Effector memory CD8-positive, alpha-beta T cell (primary cell): ENCODE measurements around the gene TMEM237.
"Not testable (repeated sequence)": the region's sequence is repeated elsewhere in the genome, so short reads cannot be mapped to it uniquely, and the experiment has no call there.

Experiments
- ATAC-seq: fragments of 150-1000 bp; cut with Tn5 transposase; replicated peaks from 2 replicates; pipeline ENCODE4 v1.10.0; 2021; ENCODE audit warnings: mild to moderate bottlenecking, moderate library complexity
- DNase-seq, 3 experiments: peaks; one replicate each; pipeline ENCODE4 v3.0.0; 2021
- H3K27ac Mint-ChIP-seq, 2 donors: one replicate each; pipeline ENCODE4 v1.8.0; 2022; ENCODE audit warnings: mild to moderate bottlenecking in 2 of 2, mixed read lengths in 2 of 2, moderate library complexity in 2 of 2
- H3K27me3 Mint-ChIP-seq, 2 donors: one replicate each; pipeline ENCODE4 v1.8.0; 2022; ENCODE audit warnings: mixed read lengths in 2 of 2
- H3K36me3 Mint-ChIP-seq: one replicate; pipeline ENCODE4 v1.8.0; 2022; ENCODE audit warnings: mild to moderate bottlenecking, moderate library complexity, mixed read lengths; ENCODE audit not compliant: insufficient read depth
- H3K4me1 Mint-ChIP-seq, 2 donors: one replicate each; pipeline ENCODE4 v1.8.0; 2022; ENCODE audit warnings: low read depth in 2 of 2, mixed read lengths in 2 of 2
- H3K4me3 Mint-ChIP-seq, 2 donors: one replicate each; pipeline ENCODE4 v1.8.0; 2022; ENCODE audit warnings: mild to moderate bottlenecking in 2 of 2, mixed read lengths in 2 of 2, moderate library complexity in 2 of 2
- H3K9me3 Mint-ChIP-seq, 2 donors: one replicate each; pipeline ENCODE4 v1.8.0; 2022; ENCODE audit warnings: mixed read lengths in 2 of 2
- total RNA-seq, 9 experiments: gene quantifications; one replicate each; lab custom pipeline; 2026; lab: John Stamatoyannopoulos, UW

The TMEM237 gene, protein sequence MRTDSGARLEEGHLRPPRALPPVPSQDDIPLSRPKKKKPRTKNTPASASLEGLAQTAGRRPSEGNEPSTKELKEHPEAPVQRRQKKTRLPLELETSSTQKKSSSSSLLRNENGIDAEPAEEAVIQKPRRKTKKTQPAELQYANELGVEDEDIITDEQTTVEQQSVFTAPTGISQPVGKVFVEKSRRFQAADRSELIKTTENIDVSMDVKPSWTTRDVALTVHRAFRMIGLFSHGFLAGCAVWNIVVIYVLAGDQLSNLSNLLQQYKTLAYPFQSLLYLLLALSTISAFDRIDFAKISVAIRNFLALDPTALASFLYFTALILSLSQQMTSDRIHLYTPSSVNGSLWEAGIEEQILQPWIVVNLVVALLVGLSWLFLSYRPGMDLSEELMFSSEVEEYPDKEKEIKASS
- total RNA-seq: 4.7 to 11.2 (median 8.1) reads per million in 9 experiments

- Mint-ChIP-seq H3K27ac (peak within 1 kb of the TSS; percentile 97), H3K27me3 (no peaks in the 10 kb centered on the region)
These were observed at the start of gene TMEM237 for GRCh38 chr2:201643216-201643890. Gene TMEM237, minus strand, starts transcription at chr2:201643503. Its CDS starts 103 bp downstream, at chr2:201643400.

DNA sequence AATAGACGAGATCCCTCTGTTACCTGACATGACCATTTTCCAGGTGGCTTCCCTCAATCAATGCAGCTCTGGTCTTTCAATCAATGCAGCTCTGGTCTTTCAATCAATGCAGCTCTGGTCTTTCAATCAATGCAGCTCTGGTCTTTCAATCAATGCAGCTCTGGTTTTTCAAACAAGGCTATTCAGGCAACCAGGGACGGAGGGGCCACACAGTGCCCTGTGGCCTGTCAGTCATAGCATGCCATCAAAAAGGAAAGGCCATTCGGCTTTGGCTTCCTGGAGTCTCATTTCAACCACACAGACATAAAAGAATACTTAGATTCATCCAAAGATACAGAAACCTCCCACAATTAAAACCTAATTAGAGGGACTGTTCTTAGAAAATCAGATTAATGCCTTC lies 41.9 kb upstream of the TMEM237 start:
- peaks cover 35 to 54% of the 10 kb centered on the region in 2 donors for H3K27me3 Mint-ChIP-seq

More at GRCh38 chr2:201643216-201643890, at the start of gene TMEM237:
- Mint-ChIP-seq H3K36me3 (peaks cover 14% of the 10 kb centered on the region), H3K4me1 (peaks cover 6 to 8% of the 10 kb centered on the region in 2 donors), H3K9me3 (no peaks in the 10 kb centered on the region), H3K4me3 (peak within 1 kb of the TSS; percentile 94)
- DNase-seq: peak in 1 of 3 experiments; percentile 32
- ATAC-seq: peak; percentile 45

GRCh38 chr2:201680743-201681142 lies 37.4 kb upstream of the TMEM237 start:
- no peak for ATAC-seq
- Mint-ChIP-seq H3K27me3 (peaks cover 26 to 36% of the 10 kb centered on the region in 2 donors), H3K27ac (no peak overlapping the region), H3K36me3 (no peaks in the 10 kb centered on the region), H3K4me1 (peaks cover 0 to 4% of the 10 kb centered on the region in 2 donors), H3K9me3 (no peaks in the 10 kb centered on the region), H3K4me3 (no peak overlapping the region)
- DNase-seq: no peak

More for the DNA sequence above, 41.9 kb upstream of the TMEM237 start:
- Mint-ChIP-seq H3K4me1 (peaks cover 0 to 4% of the 10 kb centered on the region in 2 donors), H3K36me3 (no peaks in the 10 kb centered on the region), H3K27ac (no peak overlapping the region), H3K4me3 (no peak overlapping the region), H3K9me3 (no peaks in the 10 kb centered on the region)
- ATAC-seq (no peak), DNase-seq (no peak)

DNA sequence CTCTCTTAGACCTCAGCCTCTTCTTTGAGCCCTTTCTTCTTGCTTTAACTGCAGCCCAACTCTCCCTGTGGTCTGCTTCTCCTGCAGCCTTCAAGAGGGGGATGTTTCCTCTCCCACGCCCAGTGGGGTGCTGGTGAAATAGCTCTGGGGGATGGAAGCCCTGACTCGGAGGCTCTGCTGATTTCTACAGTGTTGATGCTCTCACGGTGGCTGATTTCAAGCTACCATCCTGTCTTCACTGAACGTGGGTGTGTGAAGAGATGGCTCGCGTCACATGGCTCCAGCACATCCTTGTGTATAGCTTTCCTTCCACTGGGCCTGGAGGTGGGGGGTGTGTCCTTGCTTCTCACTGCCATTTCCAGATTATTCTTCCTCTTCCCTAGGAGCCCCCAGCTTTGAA lies 35.1 kb upstream of the TMEM237 start:
- Mint-ChIP-seq H3K4me3 (no peak overlapping the region), H3K4me1 (peaks cover 0 to 4% of the 10 kb centered on the region in 2 donors), H3K36me3 (no peaks in the 10 kb centered on the region), H3K27ac (no peak overlapping the region), H3K9me3 (no peaks in the 10 kb centered on the region), H3K27me3 (peaks cover 21 to 25% of the 10 kb centered on the region in 2 donors)
- ATAC-seq (no peak), DNase-seq (no peak)

DNA sequence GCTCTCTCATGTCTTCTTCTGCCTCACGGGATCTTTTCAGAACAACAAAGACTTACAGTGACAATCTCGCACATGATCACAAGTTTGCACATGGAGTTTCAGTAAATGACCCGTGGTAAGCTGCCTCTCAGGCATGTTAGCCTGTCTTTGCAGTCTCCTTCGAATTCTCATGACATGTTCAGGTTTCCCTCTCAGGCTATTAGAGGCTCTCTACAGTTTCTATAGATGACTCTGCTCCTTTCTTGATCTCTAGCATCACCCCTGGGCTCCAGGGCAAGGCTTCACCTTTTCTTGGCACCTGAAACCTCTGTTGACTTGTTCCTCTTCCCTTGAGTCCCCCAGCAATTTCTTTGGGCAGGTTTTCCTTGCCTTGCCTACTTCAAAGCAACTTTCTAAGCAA lies 32.2 kb upstream of the TMEM237 start:
- ATAC-seq: no peak
- Mint-ChIP-seq H3K4me1 (peaks cover 5 to 9% of the 10 kb centered on the region in 2 donors), H3K9me3 (no peaks in the 10 kb centered on the region)

GRCh38 chr2:201674794-201675193 lies 31.5 kb upstream of the TMEM237 start:
- Mint-ChIP-seq H3K27me3 (no peaks in the 10 kb centered on the region), H3K9me3 (no peaks in the 10 kb centered on the region), H3K4me1 (peaks cover 5 to 9% of the 10 kb centered on the region in 2 donors), H3K4me3 (no peak overlapping the region), H3K27ac (no peak overlapping the region), H3K36me3 (no peaks in the 10 kb centered on the region)
- DNase-seq (no peak), ATAC-seq (no peak)

More for the DNA sequence above, 32.2 kb upstream of the TMEM237 start:
- H3K36me3 Mint-ChIP-seq: no peaks in the 10 kb centered on the region
- DNase-seq: no peak
- no peak overlapping the region for H3K4me3 Mint-ChIP-seq
- H3K27ac Mint-ChIP-seq: no peak overlapping the region
- no peaks in the 10 kb centered on the region for H3K27me3 Mint-ChIP-seq

- ATAC-seq: no peak
- Mint-ChIP-seq H3K27ac (no peak overlapping the region), H3K36me3 (no peaks in the 10 kb centered on the region), H3K4me1 (peaks cover 5 to 9% of the 10 kb centered on the region in 2 donors), H3K27me3 (no peaks in the 10 kb centered on the region), H3K4me3 (no peak overlapping the region), H3K9me3 (no peaks in the 10 kb centered on the region)
- DNase-seq: no peak
These were observed 31.0 kb upstream of the TMEM237 start for GRCh38 chr2:201674298-201674697.

DNA sequence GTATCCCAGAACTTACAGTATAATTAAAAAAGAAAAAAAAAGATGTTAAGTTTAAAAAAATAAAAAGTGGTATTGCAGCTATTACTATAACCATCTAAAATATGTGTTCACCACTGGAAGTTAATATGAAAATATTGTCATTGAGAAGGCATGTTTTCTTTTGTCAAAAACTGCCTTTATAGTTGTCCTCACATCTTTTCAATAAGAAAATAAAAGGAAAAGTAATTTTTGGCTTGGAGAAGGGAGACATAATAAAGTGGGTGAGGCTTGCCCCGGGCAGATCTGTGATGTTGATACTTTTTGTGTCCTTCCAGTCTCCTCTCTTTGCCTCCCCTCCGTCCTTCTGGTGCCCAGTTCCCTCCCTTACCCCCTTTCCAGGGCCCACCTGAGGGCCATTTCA lies 30.2 kb upstream of the TMEM237 start:
- Mint-ChIP-seq H3K4me1 (peaks cover 5 to 9% of the 10 kb centered on the region in 2 donors), H3K4me3 (no peak overlapping the region), H3K36me3 (no peaks in the 10 kb centered on the region), H3K27me3 (no peaks in the 10 kb centered on the region), H3K27ac (no peak overlapping the region), H3K9me3 (no peaks in the 10 kb centered on the region)
- ATAC-seq (no peak), DNase-seq (no peak)

DNA sequence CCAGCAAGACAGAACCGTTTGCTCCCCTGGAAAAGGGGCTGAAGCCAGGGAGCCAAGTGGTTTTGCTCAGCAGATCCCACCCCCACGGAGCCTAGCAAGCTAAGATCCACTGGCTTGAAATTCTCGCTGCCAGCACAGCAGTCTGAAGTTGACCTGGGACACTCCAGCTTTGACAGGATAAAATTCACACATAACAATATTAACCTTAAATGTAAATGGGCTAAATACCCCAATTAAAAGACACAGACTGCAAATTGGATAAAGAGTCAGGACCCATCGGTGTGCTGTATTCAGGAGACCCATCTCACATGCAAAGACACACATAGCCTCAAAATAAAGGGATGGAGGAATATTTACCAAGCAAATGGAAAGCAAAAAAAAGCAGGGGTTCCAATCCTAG lies 27.9 kb upstream of the TMEM237 start:
- H3K36me3 Mint-ChIP-seq, DNase-seq, H3K27ac Mint-ChIP-seq, H3K4me3 Mint-ChIP-seq, H3K4me1 Mint-ChIP-seq, ATAC-seq, H3K27me3 Mint-ChIP-seq, H3K9me3 Mint-ChIP-seq: not testable (repeated sequence)

DNA sequence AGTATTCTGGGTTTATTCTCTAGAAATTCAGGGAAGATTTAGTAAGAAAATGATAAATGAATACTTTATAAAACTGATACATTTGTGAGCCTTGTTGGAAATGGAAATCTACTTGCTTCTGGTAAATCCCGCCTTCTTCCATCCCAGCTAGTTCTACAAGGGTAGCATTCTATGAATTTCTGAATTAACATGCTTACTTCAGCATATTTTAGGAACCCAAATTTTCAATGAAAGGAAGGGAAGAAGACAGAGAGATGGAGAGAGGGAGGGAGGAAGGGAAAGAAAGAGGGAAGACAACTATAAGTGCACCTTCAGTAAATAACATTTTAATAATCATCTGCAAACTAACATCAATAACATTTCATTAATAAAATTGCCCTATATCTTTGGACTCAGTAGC lies 26.6 kb upstream of the TMEM237 start:
- Mint-ChIP-seq H3K4me1 (peaks cover 5 to 9% of the 10 kb centered on the region in 2 donors), H3K4me3 (no peak overlapping the region), H3K27me3 (no peaks in the 10 kb centered on the region), H3K9me3 (no peaks in the 10 kb centered on the region), H3K36me3 (no peaks in the 10 kb centered on the region), H3K27ac (no peak overlapping the region)
- DNase-seq (no peak), ATAC-seq (no peak)

- Mint-ChIP-seq H3K36me3 (no peaks in the 10 kb centered on the region), H3K27ac (no peak overlapping the region), H3K27me3 (no peaks in the 10 kb centered on the region), H3K9me3 (no peaks in the 10 kb centered on the region), H3K4me3 (no peak overlapping the region), H3K4me1 (peaks cover 5 to 9% of the 10 kb centered on the region in 2 donors)
- no peak for DNase-seq
- ATAC-seq: no peak
These were observed 25.2 kb upstream of the TMEM237 start for GRCh38 chr2:201668402-201668910.

GRCh38 chr2:201664334-201664733 lies 21.0 kb upstream of the TMEM237 start:
- no peak for DNase-seq
- Mint-ChIP-seq H3K27me3 (no peaks in the 10 kb centered on the region), H3K4me1 (peaks cover 0 to 5% of the 10 kb centered on the region in 2 donors), H3K9me3 (no peaks in the 10 kb centered on the region), H3K4me3 (no peak overlapping the region), H3K27ac (no peak overlapping the region), H3K36me3 (no peaks in the 10 kb centered on the region)
- ATAC-seq: no peak

DNA sequence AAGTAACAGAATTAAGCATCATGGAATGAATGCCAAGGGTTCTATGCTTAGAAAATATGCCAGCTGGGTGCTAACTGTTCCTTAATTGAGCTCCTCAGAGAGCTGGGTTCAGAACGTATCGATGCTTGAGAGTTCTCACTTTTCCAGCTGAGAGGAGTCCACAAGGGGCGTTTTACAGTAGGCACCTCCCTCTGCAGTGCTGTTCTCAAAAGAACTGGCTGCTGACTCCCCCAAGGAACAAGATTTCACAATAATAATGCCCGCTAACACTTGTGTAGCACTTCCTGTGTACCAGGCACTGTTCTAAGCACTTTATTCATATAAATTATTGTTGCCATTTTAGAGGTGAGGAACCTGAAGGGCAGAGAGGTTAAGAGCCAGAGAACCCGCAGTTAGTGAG lies 18.1 kb upstream of the TMEM237 start:
- Mint-ChIP-seq H3K36me3 (no peaks in the 10 kb centered on the region), H3K27ac (no peak overlapping the region), H3K4me3 (no peak overlapping the region), H3K9me3 (no peaks in the 10 kb centered on the region), H3K27me3 (peaks cover 0 to 15% of the 10 kb centered on the region in 2 donors), H3K4me1 (peaks cover 6 to 7% of the 10 kb centered on the region in 2 donors)
- ATAC-seq: no peak
- no peak for DNase-seq
